BLaER1 (cell line): Measurements from ENCODE around the gene CENPA.

Source experiments
- H3K27ac ChIP-seq: shearing (Covaris generic); formaldehyde crosslinking; 2 replicates; pipeline ENCODE4 v1.8.1; 2022
- H3K27me3 ChIP-seq: shearing (Covaris generic); formaldehyde crosslinking; 2 replicates; pipeline ENCODE4 v1.8.1; 2022
- H3K36me3 ChIP-seq: shearing (Covaris generic); formaldehyde crosslinking; 2 replicates; pipeline ENCODE4 v1.8.1; 2022
- H3K4me1 ChIP-seq: shearing (Covaris generic); formaldehyde crosslinking; 2 replicates; pipeline ENCODE4 v1.8.1; 2022
- H3K4me2 ChIP-seq: shearing (Covaris generic); formaldehyde crosslinking; 2 replicates; pipeline ENCODE4 v1.8.1; 2022
- H3K4me3 ChIP-seq: shearing (Covaris generic); formaldehyde crosslinking; 2 replicates; pipeline ENCODE4 v1.8.1; 2022
- H3K9ac ChIP-seq: shearing (Covaris generic); formaldehyde crosslinking; 2 replicates; pipeline ENCODE4 v1.8.1; 2022
- H3K9me3 ChIP-seq: shearing (Covaris generic); formaldehyde crosslinking; 2 replicates; pipeline ENCODE4 v1.8.1; 2022
- H4K20me1 ChIP-seq: shearing (Covaris generic); formaldehyde crosslinking; 2 replicates; pipeline ENCODE4 v1.8.1; 2022
- Cebpa-rat ChIP-seq: shearing (Covaris generic); IDR thresholded peaks from 2 replicates; pipeline ENCODE4 v1.8.1; 2022

CENPA gene

GRCh38 chr2:26768759-26769088 is 17.1 kb upstream of the CENPA start:
- H3K4me1 ChIP-seq, result peaks cover 73% of the 10 kb centered on the region

DNA sequence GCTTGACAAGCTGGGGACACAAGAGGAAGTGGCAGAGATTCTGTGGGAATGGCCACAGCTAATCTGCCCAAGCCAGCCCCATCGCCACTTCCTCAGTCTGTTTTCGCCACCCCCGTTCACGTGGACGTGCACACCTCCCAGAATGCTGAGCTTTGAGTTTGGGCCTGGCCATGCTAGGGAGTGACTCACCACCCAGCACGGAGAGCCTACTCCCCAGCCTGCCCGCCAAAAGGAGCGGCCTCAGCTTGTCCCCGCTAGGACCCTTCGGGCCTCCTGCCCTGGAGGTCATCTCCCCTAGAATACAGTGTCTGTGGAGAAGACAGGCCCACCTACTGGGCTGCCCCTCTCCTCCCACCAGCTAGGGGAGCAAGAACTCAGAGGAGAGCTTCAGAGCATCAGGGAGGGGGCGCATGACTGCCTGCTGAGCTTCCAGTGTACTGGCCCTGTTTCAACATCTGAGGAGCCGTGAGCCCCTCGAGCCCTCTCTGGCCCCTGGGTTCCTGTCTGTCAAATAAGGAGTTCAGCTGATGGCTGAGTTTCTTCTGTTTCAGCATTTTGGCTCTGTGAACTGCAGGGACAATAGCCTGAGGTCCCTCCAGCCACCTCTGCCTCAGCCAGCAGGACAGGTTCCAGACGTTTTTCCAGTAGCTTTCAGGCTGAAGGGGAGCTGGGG is 16.6 kb upstream of the CENPA start:
- Histone ChIP-seq H3K4me1 (peaks cover 71% of the 10 kb centered on the region), H3K9ac (no peak overlapping the region; the same call in 1 of the 2 replicates), H3K9me3 (no peaks in the 10 kb centered on the region), H3K36me3 (peaks cover 32% of the 10 kb centered on the region), H4K20me1 (peaks cover 97% of the 10 kb centered on the region), H3K4me3 (no peak overlapping the region), H3K27me3 (no peaks in the 10 kb centered on the region), H3K27ac (0 out of 2 replicates have a peak overlapping the region, but pooled peaks have one; percentile 38), H3K4me2 (no peak overlapping the region)
- TF ChIP-seq Cebpa-rat, result no peak

More at GRCh38 chr2:26768759-26769088, 17.1 kb upstream of the CENPA start:
- no peaks in the 10 kb centered on the region for H3K9me3 ChIP-seq
- no peak overlapping the region for H3K4me3 ChIP-seq
- peaks cover 92% of the 10 kb centered on the region for H4K20me1 ChIP-seq
- H3K9ac ChIP-seq, result no peak overlapping the region
- 0 out of 2 replicates have a peak overlapping the region, but pooled peaks have one; percentile 38 for H3K27ac ChIP-seq
- H3K4me2 ChIP-seq, result no peak overlapping the region
- no peaks in the 10 kb centered on the region for H3K27me3 ChIP-seq
- peaks cover 27% of the 10 kb centered on the region for H3K36me3 ChIP-seq
- TF ChIP-seq Cebpa-rat, result no peak

DNA sequence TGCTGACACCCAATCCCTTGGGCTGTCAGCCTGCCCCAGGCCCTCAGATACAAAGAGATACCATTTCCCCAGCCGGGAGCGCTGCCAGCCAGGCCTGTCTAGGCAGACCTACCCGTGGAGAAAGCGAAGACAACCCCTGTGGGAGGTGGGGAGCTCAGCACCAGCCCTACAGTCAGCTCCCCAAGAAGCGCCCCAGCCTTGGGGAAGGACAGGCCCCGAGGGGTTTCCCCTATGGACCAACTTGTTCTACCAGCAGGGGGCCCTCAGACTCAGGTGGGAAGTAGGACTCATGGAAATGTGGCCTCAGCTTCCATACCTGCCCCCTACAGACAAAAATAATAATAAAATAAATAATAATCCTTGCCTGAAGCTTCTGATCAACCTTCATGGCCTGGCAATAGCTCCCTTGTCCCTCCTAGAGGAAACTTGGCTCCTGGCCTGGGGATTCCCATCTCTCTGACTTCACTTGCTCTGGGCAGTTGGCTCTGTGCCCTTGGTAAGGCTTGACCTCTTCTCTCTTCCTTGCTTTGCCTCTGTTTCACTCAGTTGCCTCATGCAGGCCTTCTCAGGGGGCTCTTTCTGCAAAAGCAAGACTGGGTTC is 14.8 kb upstream of the CENPA start:
- H3K9ac ChIP-seq, result 0 out of 2 replicates have a peak overlapping the region, but pooled peaks have one; percentile 23
- peaks cover 97% of the 10 kb centered on the region for H4K20me1 ChIP-seq
- H3K4me2 ChIP-seq, result peak overlapping the region; percentile 83
- no peaks in the 10 kb centered on the region for H3K9me3 ChIP-seq
- H3K27ac ChIP-seq, result peak overlapping the region; percentile 58; the same call in 1 of the 2 replicates
- peaks cover 56% of the 10 kb centered on the region for H3K4me1 ChIP-seq
- peaks cover 51% of the 10 kb centered on the region for H3K36me3 ChIP-seq
- no peaks in the 10 kb centered on the region for H3K27me3 ChIP-seq
- H3K4me3 ChIP-seq, result no peak overlapping the region
- TF ChIP-seq Cebpa-rat, result no peak

GRCh38 chr2:26772064-26773001 is 13.5 kb upstream of the CENPA start:
- Histone ChIP-seq H4K20me1 (peaks cover 89% of the 10 kb centered on the region), H3K36me3 (peaks cover 62% of the 10 kb centered on the region), H3K4me1 (peaks cover 44% of the 10 kb centered on the region), H3K27me3 (no peaks in the 10 kb centered on the region), H3K4me2 (peak overlapping the region; percentile 83), H3K9me3 (no peaks in the 10 kb centered on the region), H3K27ac (peak overlapping the region; percentile 58), H3K9ac (peak overlapping the region; percentile 23; the same call in 1 of the 2 replicates), H3K4me3 (peak overlapping the region; percentile 14; the same call in 1 of the 2 replicates)
- no peak for TF ChIP-seq Cebpa-rat

DNA sequence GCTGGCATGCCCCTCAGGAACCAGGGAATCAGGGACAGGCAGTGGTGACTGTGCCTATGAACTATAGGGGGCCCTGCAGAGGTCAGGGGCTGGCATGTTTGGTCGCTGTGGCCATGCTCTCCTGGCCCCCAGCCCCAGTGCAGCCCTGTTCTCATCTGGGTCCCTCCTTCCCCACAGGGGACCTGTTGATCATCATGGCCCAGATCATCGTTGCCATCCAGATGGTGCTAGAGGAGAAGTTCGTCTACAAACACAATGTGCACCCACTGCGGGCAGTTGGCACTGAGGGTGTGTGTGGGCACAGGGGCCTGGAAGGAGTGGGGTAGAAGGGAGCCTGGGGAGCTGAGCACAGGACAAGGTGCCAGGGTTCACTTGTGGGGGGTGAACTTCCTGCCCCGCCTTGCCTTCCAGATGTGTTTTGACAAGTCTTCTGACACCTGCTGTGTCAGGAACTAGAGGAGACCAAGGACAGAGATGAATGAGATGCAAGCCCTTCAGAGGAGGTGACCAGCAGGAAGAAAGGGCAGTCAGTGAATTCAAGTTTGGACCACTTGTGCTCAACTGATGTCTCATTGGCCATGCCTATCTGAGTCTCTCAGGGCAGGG is 9.6 kb upstream of the CENPA start:
- Histone ChIP-seq H3K27ac (no peak overlapping the region), H3K9me3 (no peaks in the 10 kb centered on the region), H4K20me1 (peaks cover 50% of the 10 kb centered on the region), H3K4me1 (peaks cover 21% of the 10 kb centered on the region), H3K4me2 (no peak overlapping the region), H3K9ac (no peak overlapping the region), H3K4me3 (no peak overlapping the region), H3K27me3 (no peaks in the 10 kb centered on the region), H3K36me3 (peaks cover 77% of the 10 kb centered on the region)
- no peak for TF ChIP-seq Cebpa-rat

- Histone ChIP-seq H3K36me3 (peaks cover 83% of the 10 kb centered on the region), H3K27me3 (no peaks in the 10 kb centered on the region), H3K4me2 (no peak overlapping the region), H3K27ac (no peak overlapping the region), H3K9me3 (no peaks in the 10 kb centered on the region), H3K4me1 (peaks cover 3% of the 10 kb centered on the region; the same call in 1 of the 2 replicates), H4K20me1 (peaks cover 32% of the 10 kb centered on the region), H3K4me3 (no peak overlapping the region), H3K9ac (no peak overlapping the region)
- no peak for TF ChIP-seq Cebpa-rat
Observed at GRCh38 chr2:26778098-26778497, 7.8 kb upstream of the CENPA start.

DNA sequence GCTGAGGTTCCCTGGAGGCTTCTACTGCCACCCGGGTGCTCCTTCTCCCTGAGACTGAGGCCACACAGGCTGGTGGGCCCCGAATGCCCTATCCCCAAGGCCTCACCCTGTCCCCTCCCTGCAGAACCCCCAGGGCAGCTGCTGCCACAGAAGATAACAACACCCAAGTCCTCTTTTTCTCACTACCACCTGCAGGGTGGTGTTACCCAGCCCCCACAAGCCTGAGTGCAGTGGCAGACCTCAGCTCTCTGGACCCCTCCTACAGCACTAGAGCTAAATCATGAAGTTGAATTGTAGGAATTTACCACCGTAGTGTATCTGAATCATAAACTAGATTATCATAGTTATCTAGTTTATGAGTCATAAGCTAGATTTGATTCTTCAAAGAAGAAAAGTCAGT is 7.3 kb upstream of the CENPA start:
- H3K4me2 ChIP-seq, result no peak overlapping the region
- peaks cover 83% of the 10 kb centered on the region for H3K36me3 ChIP-seq
- TF ChIP-seq Cebpa-rat, result no peak
- H3K9ac ChIP-seq, result no peak overlapping the region
- H3K4me1 ChIP-seq, result no peaks in the 10 kb centered on the region
- H3K27ac ChIP-seq, result no peak overlapping the region
- H3K27me3 ChIP-seq, result no peaks in the 10 kb centered on the region
- H3K9me3 ChIP-seq, result no peaks in the 10 kb centered on the region
- no peak overlapping the region for H3K4me3 ChIP-seq
- H4K20me1 ChIP-seq, result peaks cover 28% of the 10 kb centered on the region

GRCh38 chr2:26780203-26780760 is 5.6 kb upstream of the CENPA start:
- Histone ChIP-seq H3K9me3 (no peaks in the 10 kb centered on the region), H4K20me1 (peaks cover 10% of the 10 kb centered on the region; the same call in 1 of the 2 replicates), H3K4me2 (no peak overlapping the region), H3K27ac (no peak overlapping the region), H3K4me3 (no peak overlapping the region), H3K36me3 (peaks cover 65% of the 10 kb centered on the region), H3K27me3 (no peaks in the 10 kb centered on the region), H3K9ac (no peak overlapping the region), H3K4me1 (peaks cover 5% of the 10 kb centered on the region)
- no peak for TF ChIP-seq Cebpa-rat
